CD4-positive, alpha-beta T cell (primary cell): ENCODE results near the gene DAP. TPM values are rescaled to one million over a fixed set of nuclear protein-coding genes. Genes with fewer than 3 reads are reported as not detected.
"Not testable (repeated sequence)": the region's sequence is repeated elsewhere in the genome, so short reads cannot be mapped to it uniquely, and the experiment has no call there.

Experiments used
- ATAC-seq: fragments of 200-7000 bp; cut with Tn5 transposase; one replicate; pipeline ENCODE4 v1.10.0; 2022; ENCODE audit warnings: mild to moderate bottlenecking; ENCODE audit not compliant: poor library complexity
- CTCF ChIA-PET: fragments of 350-600 bp; sonication (Branson Sonifier 250); formaldehyde crosslinking; loops from one replicate; lab custom pipeline; 2021; ENCODE audit warnings: antibody characterized with exemption, inconsistent platforms; lab: Charles Lee
- POLR2A ChIA-PET: fragments of 350-600 bp; sonication (Branson Sonifier 250); formaldehyde crosslinking; loops from one replicate; lab custom pipeline; 2021; ENCODE audit warnings: antibody characterized with exemption, inconsistent platforms; lab: Charles Lee
- DNase-seq, 14 experiments: peaks; one replicate each; pipeline ENCODE4 v3.0.0-alpha.2; 2013 to 2020; ENCODE audit warnings: mixed read lengths in 2 of 14
- H3K27ac ChIP-seq, 2 donors: one replicate each; pipeline versions ENCODE4 v1.5.1 to v1.7.0; 2013; ENCODE audit warnings: low read length in 2 of 2, low read depth in 1 of 2, mild to moderate bottlenecking in 1 of 2
- H3K27me3 ChIP-seq, 2 experiments: 1 replicate in 1 of 2; 2 replicates in 1 of 2; pipeline versions ENCODE4 v1.6.1 to v1.7.0; 2013; ENCODE audit warnings: low read length in 2 of 2, control low read depth in 1 of 2, mild to moderate bottlenecking in 1 of 2, moderate library complexity in 1 of 2; ENCODE audit not compliant: insufficient read depth in 2 of 2, control insufficient read depth in 1 of 2
- H3K36me3 ChIP-seq: one replicate; pipeline ENCODE4 v1.6.1; 2013; ENCODE audit warnings: low read length, control low read depth; ENCODE audit not compliant: insufficient read depth
- H3K4me1 ChIP-seq: one replicate; pipeline ENCODE4 v1.6.1; 2013; ENCODE audit warnings: low read length, control low read depth; ENCODE audit not compliant: insufficient read depth
- H3K4me3 ChIP-seq: one replicate; pipeline ENCODE4 v1.5.1; 2013; ENCODE audit warnings: mild to moderate bottlenecking, low read length, moderate library complexity
- H3K9me3 ChIP-seq, 2 experiments: 1 replicate in 1 of 2; 2 replicates in 1 of 2; pipeline versions ENCODE4 v1.6.1 to v1.7.0; 2013; ENCODE audit warnings: low read length in 2 of 2, mild to moderate bottlenecking in 2 of 2, control low read depth in 1 of 2, moderate library complexity in 1 of 2; ENCODE audit not compliant: control insufficient read depth in 1 of 2, insufficient read depth in 1 of 2
- H3K27ac Mint-ChIP-seq: one replicate; pipeline ENCODE4 v1.8.0; 2020; ENCODE audit warnings: mixed read lengths
- H3K27me3 Mint-ChIP-seq: one replicate; pipeline ENCODE4 v1.8.0; 2021; ENCODE audit warnings: mixed read lengths
- H3K36me3 Mint-ChIP-seq: one replicate; pipeline ENCODE4 v1.8.0; 2021; ENCODE audit warnings: low read depth, mixed read lengths
- H3K4me1 Mint-ChIP-seq: one replicate; pipeline ENCODE4 v1.8.0; 2021; ENCODE audit warnings: low read depth, mixed read lengths
- H3K4me3 Mint-ChIP-seq: one replicate; pipeline ENCODE4 v1.8.0; 2020; ENCODE audit warnings: mild to moderate bottlenecking, mixed read lengths
- H3K9me3 Mint-ChIP-seq: one replicate; pipeline ENCODE4 v1.8.0; 2020; ENCODE audit warnings: mixed read lengths
- CTCF ChIP-seq: fragments of 200-600 bp; IDR thresholded peaks from one replicate; pipeline ENCODE4 v1.8.0; 2022; ENCODE audit warnings: antibody characterized with exemption, mild to moderate bottlenecking
- intact Hi-C, 2 experiments: fragments of 100-400 bp; cut with DNase I in 1 of 2; cut with micrococcal nuclease in 1 of 2; formaldehyde crosslinking; loops; one replicate each; pipeline versions ENCODE4 v1.15.1 to v1.9.0; 2023 to 2025; cut with DNase I, micrococcal nuclease
- total RNA-seq, 174 experiments: library from RNA in 2 of 174; stranded (reverse) in 2 of 174; gene quantifications; one replicate each; pipeline ENCODE4 v1.2.3 and lab custom pipeline; 2021 to 2026

The DAP gene
- total RNA-seq, 2 experiments from 2014 or later, result 33.6 to 35.2 TPM

- Mint-ChIP-seq H3K4me1 (peaks cover 46% of the 10 kb centered on the region), H3K4me3 (peak overlapping the region; percentile 5), H3K36me3 (no peaks in the 10 kb centered on the region), H3K9me3 (no peaks in the 10 kb centered on the region), H3K27me3 (no peaks in the 10 kb centered on the region), H3K27ac (no peak overlapping the region)
- H3K27ac ChIP-seq, result peak overlapping the region in 1 of 2 donors; percentile 22
- no peaks in the 10 kb centered on the region for H3K36me3 ChIP-seq
- no peak for ATAC-seq
- peak overlapping the region; percentile 25 for H3K4me3 ChIP-seq
- no peaks in the 10 kb centered on the region for H3K9me3 ChIP-seq
- DNase-seq, result peak in 4 of 14 experiments; percentile 11 to 77 (median 62)
- H3K4me1 ChIP-seq, result peaks cover 54% of the 10 kb centered on the region
- no peaks in the 10 kb centered on the region for H3K27me3 ChIP-seq
- POLR2A ChIA-PET, result no interaction called here
- intact Hi-C loops, result no loop called here
- CTCF ChIA-PET, result no interaction called here
- TF ChIP-seq CTCF, result no peak
These were observed 128.8 kb downstream of the DAP start for GRCh38 chr5:10632110-10632761.

GRCh38 chr5:10631316-10631996 is 129.6 kb downstream of the DAP start:
- Histone ChIP-seq H3K4me3 (peak overlapping the region; percentile 25), H3K27me3 (no peaks in the 10 kb centered on the region), H3K4me1 (peaks cover 56% of the 10 kb centered on the region), H3K9me3 (no peaks in the 10 kb centered on the region), H3K27ac (no peak overlapping the region), H3K36me3 (no peaks in the 10 kb centered on the region)
- Mint-ChIP-seq H3K9me3 (no peaks in the 10 kb centered on the region), H3K27me3 (no peaks in the 10 kb centered on the region), H3K4me3 (peak overlapping the region; percentile 40), H3K4me1 (peaks cover 48% of the 10 kb centered on the region), H3K36me3 (no peaks in the 10 kb centered on the region), H3K27ac (no peak overlapping the region)
- intact Hi-C loops, result no loop called here
- ChIA-PET CTCF (no interaction called here), POLR2A (no interaction called here)
- no peak for DNase-seq
- no peak for TF ChIP-seq CTCF
- no peak for ATAC-seq

GRCh38 chr5:10630744-10631143 is 130.3 kb downstream of the DAP start:
- H3K4me3 ChIP-seq, DNase-seq, H3K27me3 Mint-ChIP-seq, CTCF ChIA-PET, H3K27me3 ChIP-seq, POLR2A ChIA-PET, H3K36me3 Mint-ChIP-seq, ATAC-seq, H3K9me3 Mint-ChIP-seq, H3K9me3 ChIP-seq, H3K4me3 Mint-ChIP-seq, H3K27ac Mint-ChIP-seq, H3K36me3 ChIP-seq, intact Hi-C loops, H3K27ac ChIP-seq: not testable (repeated sequence)
- peaks cover 54% of the 10 kb centered on the region for H3K4me1 ChIP-seq
- peaks cover 48% of the 10 kb centered on the region for H3K4me1 Mint-ChIP-seq
